Adipocyte (in vitro differentiated cells): Measurements from ENCODE around the gene ATP5MG.
"Not testable (repeated sequence)": the region's sequence is repeated elsewhere in the genome, so short reads cannot be mapped to it uniquely, and the experiment has no call there.

Source experiments
- DNase-seq: peaks from one replicate; pipeline ENCODE4 v3.0.0-alpha.2; 2015; ENCODE audit warnings: low read depth
- H3K27me3 ChIP-seq: replicated peaks from 2 replicates; pipeline ENCODE4 v1.7.0; 2013; ENCODE audit warnings: mild to moderate bottlenecking, low read length, moderate library complexity; ENCODE audit not compliant: control insufficient read depth, insufficient read depth
- H3K36me3 ChIP-seq: 2 replicates; pipeline ENCODE4 v1.7.0; 2013; ENCODE audit warnings: low read length, mild to moderate bottlenecking, moderate library complexity; ENCODE audit not compliant: control insufficient read depth, insufficient read depth, severe bottlenecking
- H3K4me1 ChIP-seq: 2 replicates; pipeline ENCODE4 v1.7.0; 2013; ENCODE audit warnings: mild to moderate bottlenecking, low read length, moderate library complexity; ENCODE audit not compliant: control insufficient read depth, insufficient read depth
- H3K4me3 ChIP-seq: 2 replicates; pipeline ENCODE4 v1.7.0; 2013; ENCODE audit warnings: mild to moderate bottlenecking, low read length, moderate library complexity
- H3K9ac ChIP-seq: 2 replicates; pipeline ENCODE4 v1.7.0; 2013; ENCODE audit warnings: mild to moderate bottlenecking, low read length, moderate library complexity
- H3K9me3 ChIP-seq: 2 replicates; pipeline ENCODE4 v1.7.0; 2013; ENCODE audit warnings: mild to moderate bottlenecking, low read length, moderate library complexity; ENCODE audit not compliant: control insufficient read depth

ATP5MG gene

GRCh38 chr11:118379497-118379896 is 21.9 kb upstream of the ATP5MG start:
- no peak for DNase-seq
- no peaks in the 10 kb centered on the region for H3K9me3 ChIP-seq
- H3K27me3 ChIP-seq = no peaks in the 10 kb centered on the region
- peaks cover 79% of the 10 kb centered on the region for H3K36me3 ChIP-seq
- H3K9ac ChIP-seq = no peak overlapping the region
- H3K4me3 ChIP-seq = no peak overlapping the region
- H3K4me1 ChIP-seq = peaks cover 7% of the 10 kb centered on the region

- DNase-seq = no peak
- Histone ChIP-seq H3K4me3 (no peak overlapping the region), H3K9ac (no peak overlapping the region), H3K27me3 (no peaks in the 10 kb centered on the region), H3K36me3 (peaks cover 89% of the 10 kb centered on the region), H3K9me3 (no peaks in the 10 kb centered on the region), H3K4me1 (no peaks in the 10 kb centered on the region)
Measured at GRCh38 chr11:118380571-118380970, 20.8 kb upstream of the ATP5MG start.

GRCh38 chr11:118382954-118383353 is 18.5 kb upstream of the ATP5MG start:
- Histone ChIP-seq H3K36me3 (peaks cover 100% of the 10 kb centered on the region), H3K4me3 (no peak overlapping the region), H3K9me3 (no peaks in the 10 kb centered on the region), H3K27me3 (no peaks in the 10 kb centered on the region), H3K4me1 (no peaks in the 10 kb centered on the region), H3K9ac (no peak overlapping the region)
- DNase-seq = no peak

GRCh38 chr11:118383657-118384056 is 17.7 kb upstream of the ATP5MG start:
- H3K9ac ChIP-seq = no peak overlapping the region
- H3K9me3 ChIP-seq = no peaks in the 10 kb centered on the region
- H3K27me3 ChIP-seq = no peaks in the 10 kb centered on the region
- no peak overlapping the region for H3K4me3 ChIP-seq
- peaks cover 97% of the 10 kb centered on the region for H3K36me3 ChIP-seq
- H3K4me1 ChIP-seq = no peaks in the 10 kb centered on the region
- no peak for DNase-seq

GRCh38 chr11:118396097-118396501 is 5.3 kb upstream of the ATP5MG start:
- peaks cover 65% of the 10 kb centered on the region for H3K36me3 ChIP-seq
- H3K9me3 ChIP-seq = no peaks in the 10 kb centered on the region
- no peak for DNase-seq
- H3K4me1 ChIP-seq = no peaks in the 10 kb centered on the region
- H3K27me3 ChIP-seq = no peaks in the 10 kb centered on the region
- no peak overlapping the region for H3K9ac ChIP-seq
- no peak overlapping the region for H3K4me3 ChIP-seq

GRCh38 chr11:118397448-118397847 is 4.0 kb upstream of the ATP5MG start:
- DNase-seq = no peak
- Histone ChIP-seq H3K4me1 (peaks cover 1% of the 10 kb centered on the region), H3K27me3 (no peaks in the 10 kb centered on the region), H3K9me3 (no peaks in the 10 kb centered on the region), H3K4me3 (no peak overlapping the region), H3K9ac (peak overlapping the region; percentile 11), H3K36me3 (peaks cover 55% of the 10 kb centered on the region)

GRCh38 chr11:118398791-118399559 is 2.4 kb upstream of the ATP5MG start:
- H3K4me1 ChIP-seq = peaks cover 15% of the 10 kb centered on the region
- DNase-seq = no peak
- H3K4me3 ChIP-seq = no peak overlapping the region
- peaks cover 41% of the 10 kb centered on the region for H3K36me3 ChIP-seq
- H3K9ac ChIP-seq = no peak overlapping the region
- H3K9me3 ChIP-seq = no peaks in the 10 kb centered on the region
- no peaks in the 10 kb centered on the region for H3K27me3 ChIP-seq

GRCh38 chr11:118401880-118402590 is 629 bp downstream of the ATP5MG start:
- no peaks in the 10 kb centered on the region for H3K27me3 ChIP-seq
- H3K4me3 ChIP-seq = peak overlapping the region; percentile 100
- H3K4me1 ChIP-seq = peaks cover 32% of the 10 kb centered on the region
- peak overlapping the region; percentile 98 for H3K9ac ChIP-seq
- no peaks in the 10 kb centered on the region for H3K9me3 ChIP-seq
- peaks cover 32% of the 10 kb centered on the region for H3K36me3 ChIP-seq
- DNase-seq = peak; percentile 91

GRCh38 chr11:118402594-118402993 is 1.2 kb downstream of the ATP5MG start:
- Histone ChIP-seq H3K4me1 (peaks cover 32% of the 10 kb centered on the region), H3K9ac (peak overlapping the region; percentile 98), H3K36me3 (peaks cover 32% of the 10 kb centered on the region), H3K4me3 (peak overlapping the region; percentile 100)
- not testable (repeated sequence) for H3K27me3 ChIP-seq, H3K9me3 ChIP-seq, DNase-seq

GRCh38 chr11:118406599-118407166 is 5.3 kb downstream of the ATP5MG start:
- no peak overlapping the region for H3K9ac ChIP-seq
- no peaks in the 10 kb centered on the region for H3K9me3 ChIP-seq
- H3K4me3 ChIP-seq = no peak overlapping the region
- peak; percentile 22 for DNase-seq
- H3K27me3 ChIP-seq = no peaks in the 10 kb centered on the region
- H3K4me1 ChIP-seq = peaks cover 32% of the 10 kb centered on the region
- H3K36me3 ChIP-seq = peaks cover 44% of the 10 kb centered on the region

- Histone ChIP-seq H3K36me3 (peaks cover 44% of the 10 kb centered on the region), H3K9ac (no peak overlapping the region), H3K27me3 (no peaks in the 10 kb centered on the region), H3K4me3 (no peak overlapping the region), H3K4me1 (peaks cover 5% of the 10 kb centered on the region), H3K9me3 (no peaks in the 10 kb centered on the region)
- DNase-seq = no peak
Measured at GRCh38 chr11:118410055-118410745, 8.8 kb downstream of the ATP5MG start.
